HepG2 (cell line): Measurements from ENCODE around the gene TNFRSF6B. TPM values are rescaled to one million over a fixed set of nuclear protein-coding genes. Genes with fewer than 3 reads are reported as not detected.

Source experiments
- ATAC-seq: fragments of 200-7000 bp; cut with Tn5 transposase; 3 replicates; pipeline ENCODE4 v1.9.1; 2020; ENCODE audit warnings: mild to moderate bottlenecking, moderate library complexity
- BruUV-seq: library from RNA; stranded (reverse); fragments of 400-500 nt; replicated peaks from 2 replicates; lab custom pipeline; 2021; lab: Mats Ljungman, UMichigan
- CTCF ChIA-PET: fragments of 300-600 bp; formaldehyde crosslinking; extraction: SDS; loops from one replicate; lab custom pipeline; 2021; ENCODE audit warnings: low total read pairs, inconsistent platforms, low intra/inter-chr PET ratio; lab: Yijun Ruan, JAX
- POLR2A ChIA-PET: fragments of 350-600 bp; sonication (Branson Sonifier 250); formaldehyde crosslinking; loops from one replicate; lab custom pipeline; 2020; ENCODE audit warnings: antibody characterized with exemption, inconsistent platforms; lab: Yijun Ruan, JAX
- DNase-seq: peaks from one replicate; pipeline ENCODE4 v3.0.0-alpha.2; 2015; ENCODE audit warnings: low spot score
- FAIRE-seq: peaks from 3 replicates; lab custom pipeline; 2011; peaks lifted over from hg19 to GRCh38; lab: Jason Lieb, UNC
- H2AFZ ChIP-seq: one replicate; pipeline ENCODE4 v1.6.1; 2011; ENCODE audit warnings: low read length, inconsistent platforms
- H3K27ac ChIP-seq: fragments of 300-600 bp; 3 replicates; pipeline ENCODE4 v1.8.0; 2011; ENCODE audit warnings: mixed run types, mild to moderate bottlenecking, mixed read lengths, low read length, inconsistent platforms; ENCODE audit not compliant: insufficient read depth; ENCODE audit errors: extremely low read length
- H3K27me3 ChIP-seq, 2 experiments: fragments of 200-600 bp in 1 of 2; 2 replicates in 1 of 2; 3 replicates in 1 of 2; pipeline versions ENCODE4 v1.6.0 to v1.8.0; 2011; ENCODE audit warnings: low read length in 2 of 2, mild to moderate bottlenecking in 2 of 2, moderate library complexity in 2 of 2, inconsistent platforms in 1 of 2; ENCODE audit not compliant: insufficient read depth in 2 of 2, control insufficient read depth in 1 of 2
- H3K36me3 ChIP-seq, 2 experiments: fragments of 200-600 bp in 1 of 2; replicated peaks in 1 of 2; 2 replicates in 1 of 2; 3 replicates in 1 of 2; pipeline versions ENCODE4 v1.5.1 to v1.8.0; 2011; ENCODE audit warnings: low read length in 2 of 2, inconsistent platforms in 1 of 2; ENCODE audit not compliant: insufficient read depth in 2 of 2, control insufficient read depth in 1 of 2
- H3K4me1 ChIP-seq: 2 replicates; pipeline ENCODE4 v1.5.1; 2012; ENCODE audit warnings: low read length, inconsistent platforms; ENCODE audit not compliant: insufficient read depth
- H3K4me2 ChIP-seq: 2 replicates; pipeline ENCODE4 v1.6.0; 2011; ENCODE audit warnings: low read depth, low read length, inconsistent platforms
- H3K4me3 ChIP-seq, 3 experiments: fragments of 200-600 bp in 1 of 3; sonication (generic), shearing (Covaris generic) in 1 of 3; replicated peaks in 1 of 3; 2 replicates each; pipeline ENCODE4 v1.5.1; 2011 to 2016; ENCODE audit warnings: low read length in 3 of 3, inconsistent platforms in 2 of 3, low read depth in 2 of 3, mild to moderate bottlenecking in 2 of 3, control low read depth in 1 of 3, mixed read lengths in 1 of 3; ENCODE audit not compliant: insufficient read depth in 1 of 3
- H3K79me2 ChIP-seq: one replicate; pipeline ENCODE4 v1.6.1; 2011; ENCODE audit warnings: low read length, inconsistent platforms; ENCODE audit not compliant: insufficient read depth
- H3K9ac ChIP-seq: 2 replicates; pipeline ENCODE4 v1.6.0; 2011; ENCODE audit warnings: mild to moderate bottlenecking, low read depth, low read length, inconsistent platforms; ENCODE audit not compliant: insufficient read depth
- H3K9me3 ChIP-seq: 2 replicates; pipeline ENCODE4 v1.5.1; 2012; ENCODE audit warnings: mild to moderate bottlenecking, low read length
- H4K20me1 ChIP-seq: 2 replicates; pipeline ENCODE4 v1.6.0; 2011; ENCODE audit warnings: inconsistent platforms, mild to moderate bottlenecking, low read length, moderate library complexity; ENCODE audit not compliant: insufficient read depth
- ATF7-NPFF ChIP-seq: sonication (generic); formaldehyde crosslinking; IDR thresholded peaks from 2 replicates; pipeline ENCODE4 v1.8.1; 2023; ENCODE audit warnings: mild to moderate bottlenecking, low read depth, missing genetic modification reagents, moderate library complexity
- FOXO1 ChIP-seq: sonication (generic); formaldehyde crosslinking; IDR thresholded peaks from 2 replicates; pipeline ENCODE4 v1.4.0; 2020; ENCODE audit warnings: missing genetic modification reagents
- HNRNPL ChIP-seq: fragments of 200-400 bp; formaldehyde crosslinking; IDR thresholded peaks from 2 replicates; pipeline ENCODE4 v1.6.1; 2017; ENCODE audit warnings: mild to moderate bottlenecking, low read depth, low read length
- NCOA5 ChIP-seq: sonication (generic); formaldehyde crosslinking; IDR thresholded peaks from 2 replicates; pipeline ENCODE4 v1.4.0; 2020; ENCODE audit warnings: missing genetic modification reagents
- PITX1 ChIP-seq: sonication (generic); formaldehyde crosslinking; IDR thresholded peaks from 2 replicates; pipeline ENCODE4 v1.5.1; 2020; ENCODE audit warnings: mild to moderate bottlenecking, missing genetic modification reagents
- RBAK ChIP-seq: sonication (generic); formaldehyde crosslinking; IDR thresholded peaks from 2 replicates; pipeline ENCODE4 v1.5.1; 2020; ENCODE audit warnings: mild to moderate bottlenecking, missing genetic modification reagents
- TBP ChIP-seq: sonication (generic); formaldehyde crosslinking; IDR thresholded peaks from 2 replicates; pipeline ENCODE4 v1.5.0; 2020; ENCODE audit warnings: missing genetic modification reagents
- ZNF354B ChIP-seq: sonication (generic); formaldehyde crosslinking; IDR thresholded peaks from 2 replicates; pipeline ENCODE4 v1.8.0; 2022; ENCODE audit warnings: mild to moderate bottlenecking, missing genetic modification reagents
- ZNF510 ChIP-seq: sonication (generic); formaldehyde crosslinking; IDR thresholded peaks from 2 replicates; pipeline ENCODE4 v1.4.0; 2020; ENCODE audit warnings: low read depth, mild to moderate bottlenecking, missing genetic modification reagents
- ZNF563 ChIP-seq: sonication (generic); formaldehyde crosslinking; IDR thresholded peaks from 2 replicates; pipeline ENCODE4 v1.8.0; 2022; ENCODE audit warnings: mild to moderate bottlenecking, moderate library complexity, missing genetic modification reagents
- ZNF891 ChIP-seq: sonication (generic); formaldehyde crosslinking; IDR thresholded peaks from 2 replicates; pipeline ENCODE4 v1.5.0; 2020; ENCODE audit warnings: mild to moderate bottlenecking, missing genetic modification reagents
- WGBS: methylation state at CpG from one replicate; pipeline ENCODE4 v1.1.6; 2017; ENCODE audit warnings: low lambda C conversion rate; 5-methylcytosine and 5-hydroxymethylcytosine counted together
- in situ Hi-C: cut with HindIII; loops from 2 replicates; pipeline ENCODE4 v1.10.0; 2017; ENCODE audit warnings: low pct_unique_long_range_greater_than_20kb; ENCODE audit not compliant: extremely low pct_ligation_motif_present
- intact Hi-C: fragments of 100-400 bp; cut with micrococcal nuclease; formaldehyde crosslinking; loops from one replicate; pipeline ENCODE4 v1.10.0; 2022; ENCODE audit not compliant: unreplicated experiment
- polyA plus RNA-seq, 8 experiments: library from polyadenylated mRNA; depleted of rRNA in 3 of 8; stranded (reverse) in 7 of 8; unstranded in 1 of 8; fragments of >200 nt; fragmentation: Illumina TruSeq in 4 of 8; extraction: Trizol in 4 of 8; gene quantifications; 2 replicates each; pipeline versions ENCODE4 v1.2.1 to v1.2.3, GENCODE V29; 2011 to 2016; ENCODE audit warnings: low read depth in 4 of 8, missing spikeins in 1 of 8, mixed read lengths in 1 of 8; ENCODE audit not compliant: insufficient read depth in 1 of 8
- total RNA-seq, 5 experiments: library from RNA; depleted of rRNA; stranded (reverse); fragments of >200 nt; fragmentation: Illumina TruSeq; extraction: Trizol; gene quantifications; 2 replicates each; pipeline ENCODE4 v1.2.3, GENCODE V29; 2016; ENCODE audit warnings: low read depth in 1 of 5
- TF ChIP-seq, protein P1 (sequence below): sonication (generic); formaldehyde crosslinking; IDR thresholded peaks from 2 replicates; pipeline ENCODE4 v1.4.0; 2020; ENCODE audit warnings: mild to moderate bottlenecking, missing genetic modification reagents
- TF ChIP-seq, protein P2 (sequence below): sonication (generic); formaldehyde crosslinking; IDR thresholded peaks from 2 replicates; pipeline ENCODE4 v1.4.0; 2020; ENCODE audit warnings: mild to moderate bottlenecking, low read depth, missing genetic modification reagents

The TNFRSF6B gene
- total and polyA plus RNA-seq, 2 of the 13 experiments (the other 11 are each of a cell fraction or from before 2014, with no cell fraction given) = 0.24 TPM; not detected in 1

DNA sequence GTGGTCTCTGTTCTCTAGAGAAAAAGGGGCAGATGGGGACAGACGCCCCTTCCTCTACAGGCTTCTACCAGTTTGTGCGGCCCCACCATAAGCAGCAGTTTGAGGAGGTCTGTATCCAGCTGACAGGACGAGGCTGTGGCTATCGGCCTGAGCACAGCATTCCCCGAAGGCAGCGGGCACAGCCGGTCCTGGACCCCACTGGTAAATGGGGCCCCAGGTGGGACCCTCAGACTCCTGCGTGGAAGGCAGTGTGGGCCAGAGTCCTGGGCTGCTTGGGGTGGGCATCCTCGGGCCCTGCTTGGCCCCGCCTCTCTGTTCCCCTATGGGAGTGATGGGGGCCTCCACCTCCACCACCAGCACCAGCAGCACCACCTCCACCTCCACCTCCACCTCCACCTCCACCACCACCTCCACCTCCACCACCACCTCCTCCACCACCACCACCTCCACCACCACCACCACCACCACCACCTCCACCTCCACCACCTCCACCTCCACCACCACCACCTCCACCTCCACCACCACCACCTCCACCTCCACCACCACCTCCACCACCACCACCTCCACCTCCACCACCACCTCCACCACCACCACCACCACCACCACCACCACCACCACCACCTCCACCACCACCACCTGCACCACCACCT lies 3.2 kb upstream of the TNFRSF6B start:
- intact Hi-C loops (no loop called here), in situ Hi-C loops (no loop called here)
- Histone ChIP-seq H3K27me3 (no peaks in the 10 kb centered on the region), H3K4me1 (peaks cover 21% of the 10 kb centered on the region), H3K4me3 (no peak overlapping the region), H3K27ac (no peak overlapping the region), H3K9me3 (no peaks in the 10 kb centered on the region), H3K4me2 (no peak overlapping the region), H2AFZ (no peak overlapping the region), H4K20me1 (peaks cover 4% of the 10 kb centered on the region; the same call in 1 of the 2 replicates), H3K36me3 (peaks cover 3 to 4% of the 10 kb centered on the region in 2 experiments; a peak in 3 of 5 replicates), H3K9ac (no peak overlapping the region), H3K79me2 (no peaks in the 10 kb centered on the region)
- DNase-seq (no peak), ATAC-seq (no peak), FAIRE-seq (no peak)
- TF ChIP-seq RBAK (CRISPR knock-in tag) (no peak), PITX1 (CRISPR knock-in tag) (no peak), TBP (CRISPR knock-in tag) (no peak), ZNF563 (no peak), NCOA5 (CRISPR knock-in tag) (no peak), ZNF354B (CRISPR knock-in tag) (no peak), ZNF510 (CRISPR knock-in tag) (no peak), ATF7-NPFF (CRISPR knock-in tag) (no peak), ZNF891 (CRISPR knock-in tag) (0 out of 2 replicates have a peak, but pooled peaks have one; percentile 10), HNRNPL (0 out of 2 replicates have a peak, but pooled peaks have one; percentile 30), FOXO1 (CRISPR knock-in tag) (no peak)
- TF ChIP-seq, protein P1, sequence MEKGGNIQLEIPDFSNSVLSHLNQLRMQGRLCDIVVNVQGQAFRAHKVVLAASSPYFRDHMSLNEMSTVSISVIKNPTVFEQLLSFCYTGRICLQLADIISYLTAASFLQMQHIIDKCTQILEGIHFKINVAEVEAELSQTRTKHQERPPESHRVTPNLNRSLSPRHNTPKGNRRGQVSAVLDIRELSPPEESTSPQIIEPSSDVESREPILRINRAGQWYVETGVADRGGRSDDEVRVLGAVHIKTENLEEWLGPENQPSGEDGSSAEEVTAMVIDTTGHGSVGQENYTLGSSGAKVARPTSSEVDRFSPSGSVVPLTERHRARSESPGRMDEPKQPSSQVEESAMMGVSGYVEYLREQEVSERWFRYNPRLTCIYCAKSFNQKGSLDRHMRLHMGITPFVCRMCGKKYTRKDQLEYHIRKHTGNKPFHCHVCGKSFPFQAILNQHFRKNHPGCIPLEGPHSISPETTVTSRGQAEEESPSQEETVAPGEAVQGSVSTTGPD (CRISPR knock-in tag) = no peak
- TF ChIP-seq, protein P2, sequence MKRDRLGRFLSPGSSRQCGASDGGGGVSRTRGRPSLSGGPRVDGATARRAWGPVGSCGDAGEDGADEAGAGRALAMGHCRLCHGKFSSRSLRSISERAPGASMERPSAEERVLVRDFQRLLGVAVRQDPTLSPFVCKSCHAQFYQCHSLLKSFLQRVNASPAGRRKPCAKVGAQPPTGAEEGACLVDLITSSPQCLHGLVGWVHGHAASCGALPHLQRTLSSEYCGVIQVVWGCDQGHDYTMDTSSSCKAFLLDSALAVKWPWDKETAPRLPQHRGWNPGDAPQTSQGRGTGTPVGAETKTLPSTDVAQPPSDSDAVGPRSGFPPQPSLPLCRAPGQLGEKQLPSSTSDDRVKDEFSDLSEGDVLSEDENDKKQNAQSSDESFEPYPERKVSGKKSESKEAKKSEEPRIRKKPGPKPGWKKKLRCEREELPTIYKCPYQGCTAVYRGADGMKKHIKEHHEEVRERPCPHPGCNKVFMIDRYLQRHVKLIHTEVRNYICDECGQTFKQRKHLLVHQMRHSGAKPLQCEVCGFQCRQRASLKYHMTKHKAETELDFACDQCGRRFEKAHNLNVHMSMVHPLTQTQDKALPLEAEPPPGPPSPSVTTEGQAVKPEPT (CRISPR knock-in tag) = no peak
- CTCF ChIA-PET = no interaction called here
- no TSS peak for BruUV-seq
- POLR2A ChIA-PET = interaction anchor here (0.6 kb wide), 1 partner anchor 155 kb away, joined by 4 read pairs; no protein-coding TSS in a partner anchor
- whole genome bisulfite sequencing = 95% methylated on average over 8 of the region's 10 CpGs
